OCI-LY3 (cell line): ENCODE data around the gene SIMC1.

Experiments used
- H2AFZ ChIP-seq: fragments of 200-600, 300-600 bp; shearing (Covaris generic); 2 replicates; pipeline ENCODE4 v1.6.0; 2014; ENCODE audit warnings: antibody characterized with exemption, low read depth, low read length
- H3K27ac ChIP-seq: fragments of 200-600, 300-600 bp; sonication (generic); 2 replicates; pipeline ENCODE4 v1.5.1; 2014; ENCODE audit warnings: mild to moderate bottlenecking, low read length, moderate library complexity, mixed read lengths
- H3K27me3 ChIP-seq: fragments of 200-600, 300-600 bp; sonication (generic); 2 replicates; pipeline ENCODE4 v1.6.1; 2014; ENCODE audit warnings: low read depth, low read length, mixed read lengths
- H3K36me3 ChIP-seq: fragments of 200-600, 300-600 bp; sonication (generic); replicated peaks from 2 replicates; pipeline ENCODE3; 2014; ENCODE audit warnings: low read depth, low read length, mixed read lengths
- H3K4me1 ChIP-seq: fragments of 300-600, 200-600 bp; sonication (generic); 2 replicates; pipeline ENCODE4 v1.6.1; 2014; ENCODE audit warnings: low read length, mixed read lengths
- H3K4me2 ChIP-seq: fragments of 200-600, 300-600 bp; sonication (generic); 2 replicates; pipeline ENCODE4 v1.6.1; 2014; ENCODE audit warnings: low read length, mixed read lengths
- H3K4me3 ChIP-seq: fragments of 300-600, 200-600 bp; sonication (generic); 2 replicates; pipeline ENCODE4 v1.5.1; 2014; ENCODE audit warnings: antibody characterized with exemption, mild to moderate bottlenecking, low read length, moderate library complexity
- H3K79me2 ChIP-seq: fragments of 300-600, 200-600 bp; shearing (Covaris generic); 2 replicates; pipeline ENCODE4 v1.6.1; 2014; ENCODE audit warnings: mild to moderate bottlenecking, low read length, mixed read lengths
- H3K9ac ChIP-seq: fragments of 300-600, 200-600 bp; shearing (Covaris generic); 2 replicates; pipeline ENCODE4 v1.6.0; 2014; ENCODE audit warnings: mild to moderate bottlenecking, low read length, moderate library complexity
- H3K9me3 ChIP-seq: fragments of 200-600, 300-600 bp; shearing (Covaris generic); 2 replicates; pipeline ENCODE4 v1.6.1; 2014; ENCODE audit warnings: low read length, mixed read lengths; ENCODE audit not compliant: insufficient read depth
- H4K20me1 ChIP-seq: fragments of 200-600, 300-600 bp; sonication (generic); 2 replicates; pipeline ENCODE4 v1.6.1; 2016; ENCODE audit warnings: low read length, mixed read lengths; ENCODE audit not compliant: insufficient read depth
- CTCF ChIP-seq: fragments of 200-600, 300-600 bp; sonication (generic); IDR thresholded peaks from 2 replicates; pipeline ENCODE4 v1.5.1; 2014; ENCODE audit warnings: antibody characterized with exemption, low read length, low read depth
- EZH2phosphoT487 ChIP-seq: fragments of 200-600 bp; shearing (Covaris generic); IDR thresholded peaks from 2 replicates; pipeline ENCODE4 v1.6.1; 2018; ENCODE audit warnings: antibody characterized with exemption, mixed run types, low read depth

SIMC1 gene

GRCh38 chr5:176389135-176390123 lies 151.2 kb downstream of the SIMC1 start:
- Histone ChIP-seq H3K36me3 (peaks cover 45% of the 10 kb centered on the region), H3K79me2 (peaks cover 61% of the 10 kb centered on the region), H2AFZ (no peak overlapping the region; the same call in 1 of the 2 replicates), H4K20me1 (no peaks in the 10 kb centered on the region), H3K4me2 (peak overlapping the region; percentile 84), H3K27me3 (no peaks in the 10 kb centered on the region), H3K9me3 (no peaks in the 10 kb centered on the region), H3K9ac (peak overlapping the region; percentile 85), H3K27ac (peak overlapping the region; percentile 92), H3K4me1 (peaks cover 11% of the 10 kb centered on the region), H3K4me3 (peak overlapping the region; percentile 96)
- TF ChIP-seq EZH2phosphoT487 (no peak), CTCF (no peak)

GRCh38 chr5:176391479-176391878 lies 153.3 kb downstream of the SIMC1 start:
- Histone ChIP-seq H3K79me2 (peaks cover 41% of the 10 kb centered on the region), H3K4me2 (no peak overlapping the region), H3K27ac (no peak overlapping the region), H2AFZ (no peak overlapping the region), H3K9me3 (no peaks in the 10 kb centered on the region), H3K4me1 (peaks cover 10% of the 10 kb centered on the region), H3K9ac (no peak overlapping the region), H4K20me1 (no peaks in the 10 kb centered on the region), H3K36me3 (peaks cover 27% of the 10 kb centered on the region), H3K4me3 (no peak overlapping the region), H3K27me3 (no peaks in the 10 kb centered on the region)
- TF ChIP-seq EZH2phosphoT487 (no peak), CTCF (no peak)

- Histone ChIP-seq H3K36me3 (peaks cover 23% of the 10 kb centered on the region), H3K9ac (no peak overlapping the region), H3K27me3 (no peaks in the 10 kb centered on the region), H3K9me3 (no peaks in the 10 kb centered on the region), H3K4me1 (peaks cover 5% of the 10 kb centered on the region), H4K20me1 (no peaks in the 10 kb centered on the region), H3K79me2 (peaks cover 36% of the 10 kb centered on the region), H3K4me2 (no peak overlapping the region), H3K4me3 (no peak overlapping the region), H2AFZ (no peak overlapping the region), H3K27ac (no peak overlapping the region)
- TF ChIP-seq EZH2phosphoT487: no peak
- no peak for TF ChIP-seq CTCF
Measured at GRCh38 chr5:176391999-176392398, 153.8 kb downstream of the SIMC1 start.

GRCh38 chr5:176392526-176392925 lies 154.3 kb downstream of the SIMC1 start:
- H3K4me2 ChIP-seq: no peak overlapping the region
- no peak overlapping the region for H2AFZ ChIP-seq
- H3K36me3 ChIP-seq: peaks cover 20% of the 10 kb centered on the region
- no peaks in the 10 kb centered on the region for H3K27me3 ChIP-seq
- TF ChIP-seq EZH2phosphoT487 (no peak), CTCF (no peak)
- H3K9ac ChIP-seq: no peak overlapping the region
- H3K4me3 ChIP-seq: no peak overlapping the region
- peaks cover 31% of the 10 kb centered on the region for H3K79me2 ChIP-seq
- no peaks in the 10 kb centered on the region for H3K9me3 ChIP-seq
- no peaks in the 10 kb centered on the region for H3K4me1 ChIP-seq
- no peak overlapping the region for H3K27ac ChIP-seq
- no peaks in the 10 kb centered on the region for H4K20me1 ChIP-seq
